HepG2 (cell line): ENCODE measurements around the gene NPR3.

Experiments used
- ATF5 ChIP-seq: sonication (generic); formaldehyde crosslinking; IDR thresholded peaks from 2 replicates; pipeline ENCODE4 v1.4.0; 2020; ENCODE audit warnings: mild to moderate bottlenecking, low read depth, missing genetic modification reagents
- ATF6 ChIP-seq: sonication (generic); formaldehyde crosslinking; conservative IDR thresholded peaks from 2 replicates; pipeline ENCODE4 v1.4.0; 2020; ENCODE audit warnings: missing genetic modification reagents
- FOXA3 ChIP-seq: IDR thresholded peaks from 2 replicates; pipeline ENCODE4 v1.6.1; 2016; ENCODE audit warnings: missing genetic modification reagents, missing compliant biosample characterization
- HBP1 ChIP-seq: IDR thresholded peaks from 2 replicates; pipeline ENCODE4 v1.6.1; 2016; ENCODE audit warnings: low read depth, control low read depth
- HNRNPH1 ChIP-seq: fragments of 200-400 bp; formaldehyde crosslinking; optimal IDR thresholded peaks from 2 replicates; pipeline ENCODE3; 2017; ENCODE audit warnings: mild to moderate bottlenecking, low read depth, low read length
- MYC ChIP-seq: sonication (generic); formaldehyde crosslinking; IDR thresholded peaks from 2 replicates; pipeline ENCODE4 v1.9.0; 2021; ENCODE audit warnings: missing genetic modification reagents, borderline replicate concordance
- NBN ChIP-seq: fragments of 450-650 bp; conservative IDR thresholded peaks from 2 replicates; pipeline ENCODE4 v1.6.1; 2017
- PRDM4 ChIP-seq: sonication (generic); formaldehyde crosslinking; IDR thresholded peaks from 2 replicates; pipeline ENCODE4 v1.9.0; 2021; ENCODE audit warnings: missing genetic modification reagents, borderline replicate concordance
- SRF ChIP-seq: IDR thresholded peaks from 2 replicates; pipeline ENCODE4 v1.6.1; 2011; ENCODE audit warnings: mild to moderate bottlenecking, low read depth, low read length, moderate library complexity
- SRY ChIP-seq: sonication (generic); formaldehyde crosslinking; IDR thresholded peaks from 2 replicates; pipeline ENCODE4 v1.8.0; 2022; ENCODE audit warnings: mild to moderate bottlenecking, missing genetic modification reagents
- ZNF558 ChIP-seq: sonication (generic); formaldehyde crosslinking; IDR thresholded peaks from 2 replicates; pipeline ENCODE4 v1.9.0; 2022; ENCODE audit warnings: mild to moderate bottlenecking, missing genetic modification reagents, borderline replicate concordance
- TF ChIP-seq, protein P1 (sequence below): sonication (generic); formaldehyde crosslinking; IDR thresholded peaks from 2 replicates; pipeline ENCODE4 v1.5.1; 2020; ENCODE audit warnings: missing genetic modification reagents, mild to moderate bottlenecking, borderline replicate concordance

DNA sequence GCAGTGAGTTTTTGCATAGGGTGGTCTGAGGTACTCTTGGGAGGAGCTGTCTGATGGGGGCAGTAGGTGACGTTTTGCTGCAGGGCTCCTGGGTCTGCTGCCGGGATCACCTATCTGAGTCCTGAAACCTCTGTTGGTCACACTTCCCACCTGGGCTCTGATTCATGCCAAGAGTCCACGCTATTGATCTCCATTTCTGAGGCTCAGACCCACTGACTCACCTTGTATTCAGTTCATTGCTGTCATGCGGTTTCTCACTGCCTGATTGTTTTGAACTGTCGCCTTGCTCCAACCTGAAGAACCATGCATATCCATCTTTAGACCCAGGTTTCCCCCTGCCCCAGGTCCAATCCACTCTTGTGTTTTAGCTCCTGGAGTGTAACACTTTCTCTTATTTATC, 101.3 kb downstream of the NPR3 start:
- TF ChIP-seq NBN: no peak
- no peak for TF ChIP-seq MYC (CRISPR knock-in tag)
- no peak for TF ChIP-seq ATF6 (CRISPR knock-in tag)
- no peak for TF ChIP-seq HNRNPH1
- no peak for TF ChIP-seq ATF5 (CRISPR knock-in tag)
- no peak for TF ChIP-seq ZNF558 (CRISPR knock-in tag)
- TF ChIP-seq SRY: no peak
- TF ChIP-seq PRDM4 (CRISPR knock-in tag): no peak
- TF ChIP-seq FOXA3 (CRISPR knock-in tag): no peak
- TF ChIP-seq, protein P1, sequence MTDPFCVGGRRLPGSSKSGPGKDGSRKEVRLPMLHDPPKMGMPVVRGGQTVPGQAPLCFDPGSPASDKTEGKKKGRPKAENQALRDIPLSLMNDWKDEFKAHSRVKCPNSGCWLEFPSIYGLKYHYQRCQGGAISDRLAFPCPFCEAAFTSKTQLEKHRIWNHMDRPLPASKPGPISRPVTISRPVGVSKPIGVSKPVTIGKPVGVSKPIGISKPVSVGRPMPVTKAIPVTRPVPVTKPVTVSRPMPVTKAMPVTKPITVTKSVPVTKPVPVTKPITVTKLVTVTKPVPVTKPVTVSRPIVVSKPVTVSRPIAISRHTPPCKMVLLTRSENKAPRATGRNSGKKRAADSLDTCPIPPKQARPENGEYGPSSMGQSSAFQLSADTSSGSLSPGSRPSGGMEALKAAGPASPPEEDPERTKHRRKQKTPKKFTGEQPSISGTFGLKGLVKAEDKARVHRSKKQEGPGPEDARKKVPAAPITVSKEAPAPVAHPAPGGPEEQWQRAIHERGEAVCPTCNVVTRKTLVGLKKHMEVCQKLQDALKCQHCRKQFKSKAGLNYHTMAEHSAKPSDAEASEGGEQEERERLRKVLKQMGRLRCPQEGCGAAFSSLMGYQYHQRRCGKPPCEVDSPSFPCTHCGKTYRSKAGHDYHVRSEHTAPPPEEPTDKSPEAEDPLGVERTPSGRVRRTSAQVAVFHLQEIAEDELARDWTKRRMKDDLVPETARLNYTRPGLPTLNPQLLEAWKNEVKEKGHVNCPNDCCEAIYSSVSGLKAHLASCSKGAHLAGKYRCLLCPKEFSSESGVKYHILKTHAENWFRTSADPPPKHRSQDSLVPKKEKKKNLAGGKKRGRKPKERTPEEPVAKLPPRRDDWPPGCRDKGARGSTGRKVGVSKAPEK (CRISPR knock-in tag): no peak
- TF ChIP-seq HBP1 (CRISPR knock-in tag): no peak
- no peak for TF ChIP-seq SRF
